ENCODE results near the gene CCDC149. TPM values are rescaled to one million over a fixed set of nuclear protein-coding genes. Genes with fewer than 3 reads are reported as not detected.

The CCDC149 gene
- total and polyA plus RNA-seq, 2 of the 8 experiments (the other 6 are each of a cell fraction or from before 2014, with no cell fraction given): 2.2 to 5.6 TPM

DNA sequence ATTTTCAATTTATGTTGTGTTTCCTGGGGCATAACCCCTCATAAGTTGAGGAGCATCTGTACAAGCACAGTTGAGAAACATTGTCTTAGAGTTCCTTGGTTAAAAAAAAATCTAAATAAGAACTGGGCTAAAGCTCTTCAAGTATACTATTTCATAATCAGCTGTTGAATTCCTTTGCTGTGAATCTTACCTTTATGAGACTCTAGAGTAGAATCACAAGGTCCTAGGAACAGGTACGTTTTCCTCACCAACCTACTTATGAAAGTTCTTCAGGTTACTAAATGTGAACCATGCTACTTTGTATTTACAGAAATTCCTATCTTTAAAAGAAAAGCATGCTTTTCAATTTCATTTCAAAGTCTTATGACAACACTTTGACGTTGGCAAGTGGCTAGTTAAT is 138.4 kb downstream of the CCDC149 start:
- peaks cover 0 to 4% (median 0%) of the 10 kb centered on the region in 4 experiments; a peak in 1 of 7 replicates for H3K4me1 ChIP-seq (replicated peaks in 1 of 4; ENCODE audit: control insufficient read depth in 3 of 4, insufficient read depth in 4 of 4, low read length in 3 of 4)
- H3K79me1 ChIP-seq (ENCODE audit: low read depth, low read length): no peaks in the 10 kb centered on the region
- H3K23ac ChIP-seq (ENCODE audit: insufficient read length): no peak overlapping the region
- POLR2A ChIA-PET (ENCODE audit: partially characterized antibody): no interaction called here
- no peaks in the 10 kb centered on the region for H3K79me2 ChIP-seq (ENCODE audit: control insufficient read depth in 1 of 2, insufficient read depth in 2 of 2, low read length in 2 of 2)
- no peak overlapping the region for H3K4me3 ChIP-seq (ENCODE audit: extremely low read depth in 1 of 4, insufficient read depth in 2 of 4, low read depth in 3 of 4, low read length in 4 of 4)
- H3K9me3 ChIP-seq (ENCODE audit: insufficient read depth in 2 of 2, low read depth in 1 of 2, low read length in 1 of 2): no peaks in the 10 kb centered on the region
- H3K18ac ChIP-seq (ENCODE audit: extremely low read depth, low read length): no peak overlapping the region
- H2BK20ac ChIP-seq (ENCODE audit: low read length): no peak overlapping the region
- no peaks in the 10 kb centered on the region for H3K23me2 ChIP-seq (ENCODE audit: low read depth, low read length)
- 43% methylated on average over 2 of the region's 2 CpGs; no CpG with 5 or more reads in 1 of the 2 experiments for WGBS, 2 experiments (ENCODE audit: extremely low coverage in 1 of 2, insufficient coverage in 1 of 2, insufficient read length in 1 of 2, insufficient replicate concordance in 2 of 2, low coverage in 1 of 2, low lambda C conversion rate in 2 of 2, missing lambda C conversion rate in 1 of 2)
- H2AK5ac ChIP-seq (ENCODE audit: low read depth, low read length): no peak overlapping the region
- H3K56ac ChIP-seq (replicated peaks; ENCODE audit: insufficient read length, low read depth, low read length): no peak overlapping the region
- no peaks in the 10 kb centered on the region for H4K20me1 ChIP-seq (replicated peaks in 1 of 2; ENCODE audit: control insufficient read depth in 1 of 2, insufficient read depth in 2 of 2, low read length in 2 of 2)
- H2BK15ac ChIP-seq (ENCODE audit: low read length): no peak overlapping the region
- H3K27ac ChIP-seq (ENCODE audit: low read depth, low read length): no peak overlapping the region
- H3K4ac ChIP-seq (replicated peaks; ENCODE audit: insufficient read length, low read depth, low read length): no peak overlapping the region
- H3K36me3 ChIP-seq (ENCODE audit: control insufficient read depth in 2 of 4, insufficient read depth in 4 of 4, low read length in 3 of 4): no peaks in the 10 kb centered on the region
- no peak overlapping the region for H3K9ac ChIP-seq (replicated peaks in 1 of 4; ENCODE audit: extremely low read depth in 1 of 4, low read depth in 3 of 4, low read length in 3 of 4)
- DNase-seq (ENCODE audit: low read depth in 1 of 2, low spot score in 2 of 2) (no peak), FAIRE-seq (no peak)
- no peaks in the 10 kb centered on the region for H3K27me3 ChIP-seq (replicated peaks in 1 of 4; ENCODE audit: control insufficient read depth in 3 of 4, extremely low read depth in 1 of 4, insufficient read depth in 3 of 4, low read length in 3 of 4)
- CTCF ChIA-PET (ENCODE audit: partially characterized antibody): interaction anchor here (2.1 kb wide), 1 partner anchor 19 kb away, joined by 9 read pairs; no protein-coding TSS in a partner anchor
- H2BK120ac ChIP-seq (replicated peaks; ENCODE audit: low read depth, low read length): no peak overlapping the region
- H2AFZ ChIP-seq (ENCODE audit: low read length): no peak overlapping the region
- H4K5ac ChIP-seq (ENCODE audit: insufficient read length, low read depth, low read length): no peak overlapping the region
- H3K14ac ChIP-seq (ENCODE audit: insufficient read length): no peak overlapping the region
- TF ChIP-seq CEBPB (IDR thresholded peaks at IDR 0.05; ENCODE audit: low read depth, low read length): no peak
- TF ChIP-seq KDM1A (IDR thresholded peaks at IDR 0.05; ENCODE audit: borderline replicate concordance, low read length): no peak
- no peak for TF ChIP-seq TBP (IDR thresholded peaks at IDR 0.05; ENCODE audit: low read depth, low read length)
- TF ChIP-seq GABPA (IDR thresholded peaks at IDR 0.05; ENCODE audit: borderline replicate concordance, insufficient read depth, low read length): no peak
- TF ChIP-seq JUN (IDR thresholded peaks at IDR 0.05; ENCODE audit: low read depth, low read length): no peak
- no peak for TF ChIP-seq RFX5 (IDR thresholded peaks at IDR 0.05; ENCODE audit: borderline replicate concordance, low read depth, low read length)
- no peak overlapping the region for H4K8ac ChIP-seq (ENCODE audit: extremely low read depth, insufficient read depth, low read length)
- H3K4me2 ChIP-seq (ENCODE audit: insufficient read depth in 1 of 2, low read depth in 2 of 2, low read length in 2 of 2): no peak overlapping the region
- no peak overlapping the region for H4K91ac ChIP-seq (replicated peaks; ENCODE audit: insufficient read length, low read length)
- H2BK12ac ChIP-seq (ENCODE audit: low read depth, low read length): no peak overlapping the region
- no peak overlapping the region for H2BK5ac ChIP-seq (ENCODE audit: low read depth, low read length)
